Measurements from ENCODE around the gene FBXO48. TPM values are rescaled to one million over a fixed set of nuclear protein-coding genes. Genes with fewer than 3 reads are reported as not detected.

The FBXO48 gene, protein sequence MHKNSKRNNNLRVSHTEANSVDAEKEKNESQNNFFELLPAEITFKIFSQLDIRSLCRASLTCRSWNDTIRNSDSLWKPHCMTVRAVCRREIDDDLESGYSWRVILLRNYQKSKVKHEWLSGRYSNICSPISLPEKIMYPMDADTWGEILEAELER
- 0.34 to 0.61 TPM (median 0.52 TPM) in 5 replicates for total RNA-seq (2022; extraction: Qiagen RNA extraction; ENCODE audit: low read depth)

GRCh38 chr2:68467077-68467960 is at the start of gene FBXO48, which contains the start of gene APLF:
FBXO48 (minus strand) TSS chr2:68467294; CDS start chr2:68465145, 2,149 bp downstream.
APLF (plus strand) TSS chr2:68467585; CDS start chr2:68467732, 147 bp downstream.

Other genes with a start within 250 kb of the FBXO48 start
- gene PPP3R1, start 214.8 kb downstream of the FBXO48 start, total RNA-seq (2022; extraction: Qiagen RNA extraction; ENCODE audit: low read depth): 52.2 to 67.5 TPM (median 59.8 TPM) in 5 replicates
- gene CNRIP1, start 147.3 kb downstream of the FBXO48 start, total RNA-seq (2022; extraction: Qiagen RNA extraction; ENCODE audit: low read depth): 1.7 to 2.2 TPM (median 1.9 TPM) in 5 replicates
- gene PLEK, start 102.0 kb downstream of the FBXO48 start, total RNA-seq (2022; extraction: Qiagen RNA extraction; ENCODE audit: low read depth): 0.06 TPM in 1 of 5 replicates, not detected in the others
- gene APLF, start 291 bp upstream of the FBXO48 start, total RNA-seq (2022; extraction: Qiagen RNA extraction; ENCODE audit: low read depth): 0.54 to 0.66 TPM (median 0.66 TPM) in 5 replicates
- gene PROKR1, start 176.3 kb upstream of the FBXO48 start, total RNA-seq (2022; extraction: Qiagen RNA extraction; ENCODE audit: low read depth): 0.03 TPM in 1 of 5 replicates, not detected in the others

Measured in A549 treated with GW870086 at 1 μM for 4 hours (cell line).